ENCODE measurements around the gene CD8A.

Gene CD8A

DNA sequence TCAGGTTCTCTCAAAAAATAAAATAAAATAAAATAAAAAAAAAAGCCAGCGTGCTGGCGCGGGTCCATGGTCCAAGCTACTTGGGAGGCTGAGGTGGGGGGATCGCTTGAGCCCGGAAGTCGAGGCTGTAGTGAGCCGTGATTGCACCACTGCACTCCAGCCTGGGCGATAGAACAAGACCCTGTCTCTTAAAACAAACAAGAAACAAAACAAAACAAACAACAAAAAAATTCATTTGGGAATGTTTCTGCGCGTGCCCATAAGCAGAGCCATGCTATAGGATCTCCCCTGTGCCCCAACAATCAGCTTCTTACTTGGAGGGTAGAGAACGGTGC lies 16.4 kb upstream of the CD8A start:
- Histone ChIP-seq H4K20me1 (ENCODE audit: insufficient read depth, low read length) (no peaks in the 10 kb centered on the region), H3K4me3 (ENCODE audit: low read length) (peak overlapping the region; percentile 78), H2AFZ (ENCODE audit: low read depth, low read length) (0 out of 2 replicates have a peak overlapping the region, but pooled peaks have one; percentile 64)

GRCh38 chr2:86806059-86806857 lies 15.5 kb upstream of the CD8A start:
- Histone ChIP-seq H2AFZ (ENCODE audit: low read depth, low read length) (no peak overlapping the region), H3K27ac (ENCODE audit: low read length) (no peak overlapping the region), H3K27me3 (ENCODE audit: low read depth, low read length) (no peaks in the 10 kb centered on the region), H4K20me1 (ENCODE audit: insufficient read depth, low read length) (no peaks in the 10 kb centered on the region), H3K79me2 (ENCODE audit: low read length) (no peaks in the 10 kb centered on the region), H3K9me3 (ENCODE audit: insufficient read depth, low read length) (no peaks in the 10 kb centered on the region), H3K4me3 (ENCODE audit: low read length) (no peak overlapping the region), H3K36me3 (replicated peaks; ENCODE audit: low read depth, low read length) (no peaks in the 10 kb centered on the region), H3K4me2 (ENCODE audit: low read length) (no peak overlapping the region), H3K9ac (ENCODE audit: low read length) (no peak overlapping the region), H3K4me1 (ENCODE audit: low read length) (peaks cover 5% of the 10 kb centered on the region; the same call in 1 of the 2 replicates)
- TF ChIP-seq EZH2phosphoT487 (IDR thresholded peaks at IDR 0.05; ENCODE audit: low read depth) (no peak), CTCF (IDR thresholded peaks at IDR 0.05; ENCODE audit: low read depth, low read length) (no peak)

More for the DNA sequence above, 16.4 kb upstream of the CD8A start:
- Histone ChIP-seq H3K36me3 (replicated peaks; ENCODE audit: low read depth, low read length) (no peaks in the 10 kb centered on the region), H3K9ac (ENCODE audit: low read length) (peak overlapping the region; percentile 31; the same call in 1 of the 2 replicates), H3K79me2 (ENCODE audit: low read length) (no peaks in the 10 kb centered on the region), H3K27me3 (ENCODE audit: low read depth, low read length) (no peaks in the 10 kb centered on the region), H3K4me2 (ENCODE audit: low read length) (peak overlapping the region; percentile 92), H3K4me1 (ENCODE audit: low read length) (peaks cover 5% of the 10 kb centered on the region; the same call in 1 of the 2 replicates), H3K9me3 (ENCODE audit: insufficient read depth, low read length) (no peaks in the 10 kb centered on the region), H3K27ac (ENCODE audit: low read length) (no peak overlapping the region)
- TF ChIP-seq EZH2phosphoT487 (IDR thresholded peaks at IDR 0.05; ENCODE audit: low read depth) (no peak), CTCF (IDR thresholded peaks at IDR 0.05; ENCODE audit: low read depth, low read length) (no peak)

- Histone ChIP-seq H2AFZ (ENCODE audit: low read depth, low read length) (no peak overlapping the region), H3K36me3 (replicated peaks; ENCODE audit: low read depth, low read length) (peaks cover 11% of the 10 kb centered on the region), H3K27ac (ENCODE audit: low read length) (no peak overlapping the region), H3K4me1 (ENCODE audit: low read length) (no peaks in the 10 kb centered on the region), H3K4me2 (ENCODE audit: low read length) (no peak overlapping the region), H3K79me2 (ENCODE audit: low read length) (no peaks in the 10 kb centered on the region), H3K4me3 (ENCODE audit: low read length) (no peak overlapping the region), H3K9ac (ENCODE audit: low read length) (no peak overlapping the region), H3K27me3 (ENCODE audit: low read depth, low read length) (no peaks in the 10 kb centered on the region), H3K9me3 (ENCODE audit: insufficient read depth, low read length) (peaks cover 16% of the 10 kb centered on the region), H4K20me1 (ENCODE audit: insufficient read depth, low read length) (no peaks in the 10 kb centered on the region)
- TF ChIP-seq CTCF (IDR thresholded peaks at IDR 0.05; ENCODE audit: low read depth, low read length) (no peak), EZH2phosphoT487 (IDR thresholded peaks at IDR 0.05; ENCODE audit: low read depth) (no peak)
These were observed 10.3 kb upstream of the CD8A start for GRCh38 chr2:86800856-86801567.

DNA sequence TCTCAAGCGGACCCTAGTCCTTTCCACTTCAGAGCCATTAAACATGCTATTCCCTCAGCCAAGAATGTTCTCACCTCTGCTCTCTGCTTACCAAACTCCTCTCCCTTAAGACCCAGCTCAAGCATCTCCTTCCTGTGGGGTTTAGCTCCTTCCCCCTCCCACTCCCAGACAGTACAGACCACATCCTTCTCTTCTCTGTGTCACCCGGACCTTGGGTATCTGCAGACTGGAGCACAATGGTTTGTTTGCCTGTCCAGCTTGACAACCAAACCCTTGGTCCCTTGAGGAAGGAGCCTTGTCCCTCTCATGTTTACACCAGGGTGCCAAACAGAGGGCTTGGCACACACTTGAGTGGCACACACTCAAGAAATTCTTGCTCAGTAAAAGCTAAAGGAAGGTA lies 4.1 kb upstream of the CD8A start:
- Histone ChIP-seq H3K4me3 (ENCODE audit: low read length) (no peak overlapping the region), H2AFZ (ENCODE audit: low read depth, low read length) (no peak overlapping the region), H4K20me1 (ENCODE audit: insufficient read depth, low read length) (no peaks in the 10 kb centered on the region), H3K9me3 (ENCODE audit: insufficient read depth, low read length) (peaks cover 19% of the 10 kb centered on the region), H3K9ac (ENCODE audit: low read length) (no peak overlapping the region), H3K27me3 (ENCODE audit: low read depth, low read length) (no peaks in the 10 kb centered on the region; the same call in 1 of the 2 replicates), H3K79me2 (ENCODE audit: low read length) (no peaks in the 10 kb centered on the region), H3K4me1 (ENCODE audit: low read length) (no peaks in the 10 kb centered on the region), H3K36me3 (replicated peaks; ENCODE audit: low read depth, low read length) (peaks cover 11% of the 10 kb centered on the region), H3K27ac (ENCODE audit: low read length) (no peak overlapping the region), H3K4me2 (ENCODE audit: low read length) (no peak overlapping the region)
- TF ChIP-seq EZH2phosphoT487 (IDR thresholded peaks at IDR 0.05; ENCODE audit: low read depth) = no peak
- no peak for TF ChIP-seq CTCF (IDR thresholded peaks at IDR 0.05; ENCODE audit: low read depth, low read length)
